Activated CD8-positive, alpha-beta memory T cell treated with anti-CD3 and anti-CD28 coated beads, Interleukin-2, amount 50 U/mL, for 24 hours (primary cell): ENCODE results near the gene MSI2.

ENCODE experiments used
- DNase-seq: peaks from one replicate; pipeline ENCODE4 v3.0.0-alpha.2; 2020; ENCODE audit errors: extremely low read depth

Gene MSI2

GRCh38 chr17:57538736-57539456 lies 282.6 kb downstream of the MSI2 start:
- DNase-seq, result no peak

GRCh38 chr17:57539529-57540301 lies 283.4 kb downstream of the MSI2 start:
- no peak for DNase-seq

- DNase-seq, result no peak
Measured at GRCh38 chr17:57540596-57540995, 284.3 kb downstream of the MSI2 start.

DNA sequence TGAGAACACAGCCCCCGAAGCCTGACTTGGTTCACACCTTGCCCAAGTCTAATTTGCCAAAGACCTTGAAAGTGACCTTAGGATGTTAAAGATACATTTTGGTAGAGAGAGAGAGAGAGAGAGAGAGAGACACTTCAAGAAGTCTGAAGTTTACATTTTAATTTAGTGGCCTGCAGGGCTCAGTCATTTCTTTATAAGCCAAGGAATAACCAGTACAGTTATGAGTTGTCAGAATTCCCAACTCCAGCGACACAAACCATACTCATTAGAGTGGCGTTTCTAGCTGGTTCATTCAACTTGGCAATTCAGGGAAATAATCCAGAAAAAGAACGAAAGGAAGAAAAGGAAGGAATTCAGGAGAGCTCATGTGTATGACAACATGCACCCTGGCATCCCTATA lies 284.7 kb downstream of the MSI2 start:
- no peak for DNase-seq

GRCh38 chr17:57541472-57542394 lies 285.4 kb downstream of the MSI2 start:
- DNase-seq, result no peak

GRCh38 chr17:57542510-57542909 lies 286.2 kb downstream of the MSI2 start:
- no peak for DNase-seq

GRCh38 chr17:57543230-57543629 lies 286.9 kb downstream of the MSI2 start:
- DNase-seq, result no peak

- no peak for DNase-seq
Measured at GRCh38 chr17:57544401-57544800, 288.1 kb downstream of the MSI2 start.

DNA sequence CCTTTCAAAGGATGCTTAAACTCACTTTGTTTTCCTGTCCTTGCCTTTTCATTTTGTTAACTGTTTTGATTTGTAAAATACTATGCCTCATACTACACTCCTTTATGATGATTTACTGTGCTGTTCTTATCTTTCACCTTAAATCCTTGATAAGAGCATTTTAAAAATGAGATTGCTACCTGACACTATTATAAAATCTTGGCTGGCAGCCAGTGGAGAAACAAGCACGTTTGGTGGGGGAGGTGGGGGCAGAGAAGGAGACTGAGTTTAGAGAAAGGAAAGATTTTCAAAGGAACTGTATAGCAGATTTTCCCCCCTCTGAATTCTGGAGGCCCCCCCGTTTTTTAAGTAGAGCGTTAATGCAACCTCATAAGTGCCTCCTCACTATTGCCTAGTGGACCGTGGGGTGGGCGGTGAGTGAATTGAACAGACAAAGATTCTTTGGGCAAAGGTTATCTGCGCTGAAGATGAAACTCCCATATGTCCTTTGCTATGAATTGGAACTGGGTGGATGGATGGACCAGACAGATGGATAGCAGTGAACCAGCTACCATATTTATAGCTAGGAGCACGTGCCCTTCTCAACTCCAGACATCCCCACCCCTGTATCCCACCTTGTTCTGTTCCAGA lies 288.6 kb downstream of the MSI2 start:
- no peak for DNase-seq

- no peak for DNase-seq
Measured at GRCh38 chr17:57545731-57546342, 289.5 kb downstream of the MSI2 start.

- DNase-seq, result no peak
Measured at GRCh38 chr17:57548421-57549410, 292.4 kb downstream of the MSI2 start.

DNA sequence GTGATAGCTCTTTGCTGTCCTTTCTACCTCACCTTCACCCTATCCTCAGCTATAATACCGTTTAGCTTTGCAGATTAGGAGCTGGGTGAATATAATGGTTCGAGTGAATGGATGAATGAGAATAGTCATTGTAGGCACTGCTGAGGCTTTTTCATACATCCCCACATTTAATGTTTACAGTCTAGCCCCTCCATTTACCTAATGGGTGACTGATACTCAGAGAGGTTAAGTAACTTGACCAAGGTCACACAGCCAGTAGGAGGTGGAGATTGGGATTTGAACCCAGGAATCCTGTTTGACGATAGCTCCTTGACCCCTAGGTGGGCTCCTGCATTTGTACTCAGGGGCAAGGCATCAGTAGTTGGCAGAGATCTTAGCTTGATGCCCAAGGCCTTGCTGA lies 293.1 kb downstream of the MSI2 start:
- no peak for DNase-seq

GRCh38 chr17:57550016-57550415 lies 293.7 kb downstream of the MSI2 start:
- no peak for DNase-seq

DNA sequence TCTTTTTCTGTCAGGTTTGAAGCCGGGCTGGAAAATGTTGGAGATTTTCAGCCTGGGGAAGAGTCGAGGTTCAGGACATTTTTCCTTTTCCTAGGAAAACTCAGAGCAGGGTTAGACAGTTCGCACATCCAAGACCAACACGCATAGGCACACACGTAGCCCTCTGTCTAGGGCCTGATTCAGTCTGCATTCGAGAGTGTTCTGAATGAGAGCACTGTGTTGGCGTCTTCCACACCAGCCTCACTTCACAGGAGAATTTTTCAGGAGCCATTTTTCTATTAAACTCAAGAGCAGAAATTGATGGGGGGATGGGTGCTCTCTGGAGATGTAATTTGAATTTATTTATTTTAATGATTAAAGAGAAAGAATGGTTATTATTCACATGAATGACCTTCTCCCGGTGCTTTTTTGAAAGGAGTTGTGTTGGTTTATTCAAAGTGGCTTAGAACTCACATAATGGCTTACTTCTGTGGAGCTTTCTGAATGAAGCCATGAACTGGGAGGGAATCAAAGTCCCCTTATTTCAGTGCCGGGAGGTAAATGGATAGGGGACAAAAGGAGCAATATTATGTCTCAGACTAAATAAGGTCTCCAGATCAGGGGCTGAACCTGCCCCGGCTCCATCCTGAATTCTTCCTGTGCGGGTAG lies 294.5 kb downstream of the MSI2 start:
- no peak for DNase-seq

DNA sequence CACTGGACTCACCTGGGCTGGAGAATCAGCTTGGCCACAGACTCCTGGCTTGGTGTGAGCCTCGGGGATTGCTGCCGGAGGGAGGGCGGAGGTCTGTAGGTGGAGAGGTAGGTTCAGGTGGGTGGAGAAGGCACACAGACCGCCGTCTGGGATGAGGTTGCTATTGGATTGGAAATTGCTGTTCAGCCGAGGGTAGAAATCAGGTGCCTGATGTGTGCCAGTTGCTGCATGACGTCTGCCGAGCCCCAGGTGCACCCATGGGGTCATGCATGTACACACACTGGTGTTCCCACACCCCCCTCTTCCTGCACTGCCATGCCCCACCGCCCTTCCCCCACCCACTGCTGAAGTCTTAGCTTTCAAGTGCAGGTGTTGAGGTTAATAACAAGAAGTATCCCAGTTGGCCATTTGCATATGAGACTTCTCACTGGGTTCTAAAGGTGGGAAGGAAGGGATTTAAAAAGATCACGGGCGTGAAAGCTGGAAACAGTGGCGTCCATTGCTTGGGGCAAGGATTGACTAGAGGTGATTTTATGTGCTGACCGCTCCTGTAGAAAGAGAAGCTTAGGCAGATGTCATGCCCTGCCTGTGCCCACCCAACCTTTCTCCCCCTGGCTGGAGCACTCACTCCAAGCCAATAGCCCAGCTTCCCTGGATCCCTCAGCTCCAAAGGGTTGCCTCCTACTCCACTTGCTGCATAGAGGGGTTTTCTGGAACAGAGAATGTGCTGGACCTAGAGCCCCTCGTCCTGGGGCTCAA lies 295.2 kb downstream of the MSI2 start:
- no peak for DNase-seq

GRCh38 chr17:57552114-57552624 lies 295.8 kb downstream of the MSI2 start:
- no peak for DNase-seq

DNA sequence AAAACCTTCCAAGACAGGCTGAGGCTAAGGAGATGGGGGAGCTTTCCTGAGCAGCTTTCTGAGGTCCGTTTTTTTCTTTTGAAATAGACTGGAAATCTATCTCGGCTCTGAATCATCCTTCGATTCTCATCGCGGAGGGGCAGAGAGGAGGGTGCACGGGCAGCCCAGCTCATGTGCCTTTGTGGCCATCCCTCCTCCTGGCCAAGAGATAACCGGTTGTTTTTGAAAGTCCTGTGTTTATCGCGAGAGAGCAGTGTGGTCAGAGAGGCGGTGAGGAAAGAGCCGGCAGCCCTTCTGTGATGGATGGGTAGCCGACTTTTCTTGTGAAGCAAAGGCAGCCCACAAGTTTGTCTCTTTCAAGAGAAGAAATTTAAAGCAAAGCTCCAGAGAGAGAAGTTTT lies 297.2 kb downstream of the MSI2 start:
- DNase-seq, result no peak

GRCh38 chr17:57553991-57554825 lies 297.9 kb downstream of the MSI2 start:
- no peak for DNase-seq
